Activated T-helper 1 cell treated with anti-CD3 and anti-CD28 coated beads, Interleukin-2, amount 50 U/mL, for 16 hours (primary cell): ENCODE results near the gene TCF3.

Experiments
- DNase-seq, 2 donors: peaks; one replicate each; pipeline ENCODE4 v3.0.0-alpha.2; 2020; ENCODE audit warnings: low read depth in 1 of 2, low spot score in 1 of 2

The TCF3 gene

DNA sequence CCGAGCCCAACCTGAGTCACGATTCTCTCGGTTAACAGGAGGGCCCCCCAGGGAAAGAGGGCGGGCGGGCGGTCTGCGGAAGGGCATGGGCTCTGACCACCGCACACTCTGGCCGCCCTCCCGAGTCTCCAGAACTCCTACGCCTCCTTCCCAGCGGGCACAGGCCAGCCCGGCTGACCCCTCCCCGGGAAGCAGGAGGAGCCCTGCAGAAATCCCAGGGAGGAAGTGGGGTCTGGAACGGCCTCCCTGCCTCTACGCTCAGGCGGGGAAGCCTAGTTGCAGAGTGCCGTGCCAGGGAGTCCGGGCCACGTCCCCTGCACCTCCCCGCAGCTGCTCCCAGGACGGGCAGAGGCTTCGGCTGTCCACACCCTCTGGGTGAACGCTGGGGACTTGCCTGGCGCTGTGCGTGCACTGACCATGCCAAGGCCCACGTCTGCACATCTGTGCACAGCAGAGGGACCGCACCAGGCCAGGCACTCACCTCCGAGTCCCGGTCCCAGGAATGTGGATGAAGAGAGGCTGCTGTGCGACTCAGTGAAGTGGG lies 20.8 kb downstream of the TCF3 start:
- DNase-seq, result no peak

DNA sequence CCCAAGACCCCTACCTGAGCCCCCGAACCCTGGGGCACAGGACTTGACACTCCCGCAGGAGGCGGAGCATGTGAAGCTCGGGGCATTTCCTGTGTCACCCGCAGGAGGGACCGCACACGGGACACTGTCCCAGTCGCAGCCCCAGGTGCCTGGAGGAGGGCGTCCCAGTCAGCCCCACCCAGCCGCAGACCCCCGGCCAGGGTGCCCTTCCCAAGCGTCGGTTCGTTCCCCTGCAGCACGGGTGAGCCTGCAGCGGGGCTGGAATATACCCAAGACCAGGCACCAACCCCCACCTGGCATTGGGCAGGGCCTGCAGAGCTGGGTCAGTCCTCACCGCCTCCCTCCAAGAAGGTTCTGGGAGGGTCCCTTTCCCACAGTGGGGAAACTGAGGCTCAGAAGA lies 21.6 kb downstream of the TCF3 start:
- no peak for DNase-seq

DNA sequence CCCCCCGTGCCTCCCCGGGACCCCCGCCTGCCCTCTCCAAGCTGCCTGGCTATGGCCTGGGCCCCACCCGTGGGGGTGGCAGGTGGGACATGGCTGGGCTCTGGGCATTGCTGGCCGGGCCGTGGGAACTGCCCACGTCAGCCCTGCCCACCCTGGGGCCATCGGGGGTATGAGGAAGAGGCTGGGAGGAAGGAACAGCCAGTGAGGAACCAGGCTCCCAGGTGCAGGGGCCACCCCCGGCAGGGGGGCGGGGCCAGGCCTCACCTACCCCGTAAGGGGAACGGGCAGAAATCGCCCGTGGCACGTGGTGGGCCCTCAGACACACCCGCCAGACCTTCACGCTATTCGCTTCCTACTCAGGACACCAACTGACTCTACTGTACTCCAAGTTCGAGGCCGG lies 22.4 kb downstream of the TCF3 start:
- DNase-seq, result no peak

DNA sequence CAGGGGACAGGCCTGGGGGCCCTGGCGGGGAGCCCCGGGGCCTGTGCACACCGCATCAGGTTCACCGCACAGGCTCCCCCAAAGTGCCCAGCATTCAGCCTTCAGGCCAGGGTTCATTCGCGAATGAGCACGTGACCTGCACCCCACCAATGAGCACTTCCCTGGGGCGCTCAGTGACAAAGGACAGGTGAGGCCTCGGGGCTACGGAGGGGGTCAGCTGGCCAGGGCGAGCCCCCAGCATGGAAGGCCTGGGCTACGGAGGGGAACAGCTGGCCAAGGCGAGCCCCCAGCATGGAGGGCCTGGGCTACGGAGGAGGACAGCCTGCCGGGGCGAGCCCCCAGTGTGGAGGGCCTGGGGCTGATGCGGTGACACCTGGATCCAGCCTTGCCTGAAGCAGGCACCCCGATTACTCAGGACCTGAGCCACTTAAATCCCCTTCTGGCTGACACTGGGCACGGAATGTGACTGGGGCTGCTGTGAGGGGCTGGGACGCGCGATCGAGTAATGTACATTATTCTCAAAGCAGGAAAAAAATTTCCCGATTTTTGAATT lies 23.1 kb downstream of the TCF3 start:
- DNase-seq, result no peak

DNA sequence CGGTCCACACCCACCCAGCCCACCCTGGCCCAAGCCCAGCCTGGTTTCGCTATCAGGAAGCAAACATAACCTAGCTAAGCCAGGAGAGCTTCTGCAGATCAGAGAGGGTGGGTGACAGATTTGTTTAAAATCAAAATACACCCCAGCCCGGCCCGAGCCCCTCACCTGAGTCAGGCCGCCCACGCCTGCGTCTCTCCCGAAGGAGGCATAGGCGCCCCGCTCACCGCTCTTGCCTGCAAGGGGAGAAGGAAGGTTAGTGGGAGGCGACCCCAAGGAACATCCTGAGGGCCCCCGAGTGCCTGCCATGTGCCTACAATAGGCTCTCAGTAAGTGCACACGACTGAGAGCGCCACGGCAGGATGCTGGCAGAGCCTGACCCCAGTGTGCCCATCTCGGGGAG lies 25.2 kb downstream of the TCF3 start:
- DNase-seq, result no peak

DNA sequence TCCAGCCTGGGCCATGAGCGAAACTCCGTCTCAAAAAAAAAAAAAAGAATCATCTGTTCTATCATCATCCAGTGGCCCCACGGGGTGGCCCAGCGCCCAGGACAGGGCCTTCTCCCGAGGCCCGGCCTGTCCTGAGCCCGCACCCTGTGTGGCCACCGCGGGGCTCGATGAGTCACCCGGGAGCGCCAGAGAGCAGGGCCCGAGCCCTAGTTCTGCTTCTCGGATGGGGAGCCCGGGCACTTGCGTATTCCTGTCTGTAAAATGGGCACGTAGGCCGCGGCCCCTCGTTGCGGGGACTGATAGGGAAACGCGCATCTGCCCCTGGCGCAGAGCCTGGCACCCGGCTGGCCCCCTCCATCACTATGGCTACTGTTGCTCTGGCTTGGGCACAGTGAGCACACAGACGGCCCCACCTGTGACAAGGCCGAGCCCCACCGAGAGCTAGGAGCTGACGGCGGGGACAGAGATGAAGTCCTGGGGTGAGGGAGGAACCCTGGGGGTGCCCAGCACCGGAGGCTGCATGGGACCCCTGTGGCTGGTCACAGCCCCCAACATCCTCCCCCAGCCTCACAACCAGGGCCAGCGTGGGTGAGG lies 25.9 kb downstream of the TCF3 start:
- DNase-seq, result no peak

DNA sequence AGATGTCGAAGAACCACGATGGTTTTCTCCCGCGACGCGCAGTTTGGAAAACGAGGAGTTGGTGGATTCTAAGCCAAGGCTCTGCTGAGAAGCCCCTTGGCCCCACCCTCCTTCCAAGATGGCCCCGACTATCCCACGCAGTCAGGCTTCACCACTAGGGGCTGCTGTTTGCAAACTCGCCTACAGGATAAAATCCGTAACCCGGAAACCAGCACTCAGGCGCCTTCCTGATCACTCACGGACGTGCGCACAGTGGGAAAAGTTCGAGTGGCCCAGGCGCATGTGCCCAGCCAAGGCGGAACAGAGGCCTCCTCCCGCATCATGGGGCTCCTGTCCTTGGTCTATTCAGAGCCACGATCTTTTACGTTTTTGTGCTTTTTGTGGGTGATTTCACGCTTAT lies 28.0 kb downstream of the TCF3 start:
- peak in 1 of 2 donors; percentile 20 for DNase-seq

DNA sequence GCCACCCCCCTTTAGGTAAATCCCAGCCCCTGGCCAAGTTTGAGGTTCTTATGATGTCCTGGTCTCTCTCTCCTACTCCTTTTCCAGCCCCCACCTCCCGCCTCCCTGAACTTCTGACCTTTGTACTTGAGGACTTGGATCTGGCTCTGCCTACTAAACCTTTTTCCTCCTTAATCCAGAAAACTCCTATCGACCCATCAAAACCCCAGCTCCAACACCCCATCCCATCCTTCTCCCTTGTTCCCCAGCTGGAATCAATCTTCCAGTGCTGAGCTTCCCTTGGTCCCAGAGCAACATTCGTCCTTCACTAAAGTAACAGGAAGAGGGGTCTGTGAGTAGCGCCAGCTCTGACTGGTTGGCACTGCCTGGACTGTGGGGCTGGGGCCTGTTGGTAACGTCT lies 29.9 kb downstream of the TCF3 start:
- DNase-seq, result no peak

DNA sequence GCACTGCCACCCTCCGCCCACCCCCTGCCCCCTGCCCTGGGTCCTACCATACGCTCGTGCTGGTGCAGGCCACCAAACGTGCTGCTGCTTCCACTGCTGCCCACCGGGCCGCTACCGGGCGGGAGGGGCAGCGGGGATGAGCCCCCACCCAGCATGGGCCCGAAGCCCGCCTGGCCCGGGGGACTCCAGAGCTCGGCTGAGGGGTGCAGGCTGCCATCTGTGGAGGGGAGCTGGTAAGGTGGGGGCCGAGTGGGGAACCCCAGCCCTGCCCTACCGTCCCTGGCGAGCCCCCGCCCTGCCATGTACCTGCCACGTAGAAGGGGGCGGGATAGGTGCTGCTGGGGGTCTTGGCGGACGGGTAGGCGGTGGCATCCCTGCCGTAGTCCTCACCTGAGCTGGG lies 30.4 kb downstream of the TCF3 start:
- DNase-seq, result no peak

DNA sequence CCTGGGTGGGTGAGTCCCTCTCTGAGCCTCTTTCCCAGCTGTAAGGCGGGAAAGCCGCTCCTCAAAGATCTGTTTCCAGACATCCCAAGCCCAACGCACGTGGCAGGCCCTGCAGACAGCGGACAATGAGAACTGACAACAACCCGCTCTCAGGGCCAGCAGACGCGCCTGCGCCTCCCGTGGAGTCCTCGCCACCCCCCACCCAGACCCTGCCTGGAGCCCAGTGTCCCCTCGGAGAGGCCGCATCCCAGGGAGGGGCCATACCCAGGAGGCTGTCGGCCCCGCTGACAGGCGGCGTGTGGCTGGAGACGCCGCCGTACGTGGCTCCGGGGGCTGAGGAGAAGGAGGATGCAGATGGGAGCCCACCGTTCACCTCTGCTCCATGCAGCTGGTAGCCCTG lies 30.8 kb downstream of the TCF3 start:
- DNase-seq, result no peak

DNA sequence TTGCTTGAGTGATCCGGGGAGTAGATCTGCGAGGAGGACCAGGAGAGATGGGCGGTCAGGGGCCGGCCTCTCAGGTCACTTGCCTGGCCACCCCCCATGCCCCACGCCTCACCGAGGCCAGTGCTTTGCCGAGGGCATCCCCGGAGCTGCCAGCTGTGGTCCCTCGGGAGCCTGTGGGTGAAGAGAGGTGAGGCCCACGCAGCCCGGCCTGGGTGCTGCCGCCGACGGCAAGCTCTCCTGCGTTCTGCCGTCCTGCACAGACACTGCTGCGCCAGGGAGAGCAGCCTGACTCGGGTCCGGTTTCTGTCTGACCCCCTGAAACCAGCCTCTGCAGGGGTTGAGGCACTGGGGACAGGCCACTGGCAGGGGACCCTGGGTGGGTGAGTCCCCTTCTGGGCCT lies 31.4 kb downstream of the TCF3 start:
- DNase-seq, result no peak

DNA sequence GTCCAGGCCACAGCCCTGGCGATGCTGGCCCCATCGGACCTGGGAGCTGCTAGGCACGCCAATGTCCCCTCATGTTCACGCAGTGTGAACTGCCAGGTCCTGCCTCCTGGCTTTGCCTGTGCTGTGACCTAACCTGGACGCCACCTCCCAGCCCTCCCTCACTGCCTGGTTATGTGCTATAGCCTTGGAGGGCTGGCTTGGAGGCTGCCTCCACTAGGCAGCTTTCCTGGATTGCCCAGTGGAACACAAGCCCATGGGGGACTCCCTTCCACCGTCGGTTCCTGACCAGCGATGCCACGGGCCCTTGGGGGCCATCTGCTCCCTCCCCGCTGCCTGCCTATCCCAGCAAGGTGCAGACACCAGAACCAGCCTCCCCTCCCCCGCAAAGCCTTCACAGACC lies 31.9 kb downstream of the TCF3 start:
- DNase-seq, result no peak

DNA sequence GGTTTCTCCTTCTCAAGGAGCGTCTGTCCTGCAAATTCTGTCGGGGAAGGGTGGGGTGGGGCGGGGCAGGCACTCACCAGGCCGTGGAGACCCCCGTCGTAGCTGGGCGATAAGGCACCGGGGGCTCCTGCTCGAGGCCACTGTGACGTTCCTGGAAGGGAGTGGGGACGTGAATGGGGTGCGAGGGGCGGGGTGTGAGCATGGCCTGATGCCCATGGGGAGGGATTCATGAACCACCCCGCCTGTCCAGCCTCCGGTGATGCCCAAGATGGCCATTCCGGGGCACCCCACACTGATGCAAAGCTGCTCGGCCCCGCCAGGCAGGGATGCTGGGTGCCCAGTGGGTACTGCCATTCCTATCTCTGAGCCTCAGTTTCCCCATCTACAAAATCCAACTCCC lies 32.7 kb downstream of the TCF3 start:
- DNase-seq, result no peak

DNA sequence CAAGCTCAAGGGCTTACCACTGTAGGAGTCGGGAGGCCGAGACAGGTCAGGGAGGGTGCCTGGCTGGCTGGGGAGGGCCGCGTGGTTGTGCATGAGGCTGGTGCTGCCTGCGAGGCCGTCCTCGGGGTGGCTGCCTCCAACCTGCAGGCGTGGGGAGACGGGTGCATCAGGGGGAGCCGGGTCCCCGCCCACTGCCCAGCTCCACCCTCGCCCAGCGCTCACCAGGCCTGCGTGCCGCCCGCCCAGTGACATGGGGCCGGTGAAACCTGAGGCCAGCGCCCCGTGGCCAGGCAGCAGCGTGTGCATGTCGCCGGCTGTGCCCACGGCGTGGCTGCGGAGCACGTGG lies 33.3 kb downstream of the TCF3 start:
- no peak for DNase-seq

DNA sequence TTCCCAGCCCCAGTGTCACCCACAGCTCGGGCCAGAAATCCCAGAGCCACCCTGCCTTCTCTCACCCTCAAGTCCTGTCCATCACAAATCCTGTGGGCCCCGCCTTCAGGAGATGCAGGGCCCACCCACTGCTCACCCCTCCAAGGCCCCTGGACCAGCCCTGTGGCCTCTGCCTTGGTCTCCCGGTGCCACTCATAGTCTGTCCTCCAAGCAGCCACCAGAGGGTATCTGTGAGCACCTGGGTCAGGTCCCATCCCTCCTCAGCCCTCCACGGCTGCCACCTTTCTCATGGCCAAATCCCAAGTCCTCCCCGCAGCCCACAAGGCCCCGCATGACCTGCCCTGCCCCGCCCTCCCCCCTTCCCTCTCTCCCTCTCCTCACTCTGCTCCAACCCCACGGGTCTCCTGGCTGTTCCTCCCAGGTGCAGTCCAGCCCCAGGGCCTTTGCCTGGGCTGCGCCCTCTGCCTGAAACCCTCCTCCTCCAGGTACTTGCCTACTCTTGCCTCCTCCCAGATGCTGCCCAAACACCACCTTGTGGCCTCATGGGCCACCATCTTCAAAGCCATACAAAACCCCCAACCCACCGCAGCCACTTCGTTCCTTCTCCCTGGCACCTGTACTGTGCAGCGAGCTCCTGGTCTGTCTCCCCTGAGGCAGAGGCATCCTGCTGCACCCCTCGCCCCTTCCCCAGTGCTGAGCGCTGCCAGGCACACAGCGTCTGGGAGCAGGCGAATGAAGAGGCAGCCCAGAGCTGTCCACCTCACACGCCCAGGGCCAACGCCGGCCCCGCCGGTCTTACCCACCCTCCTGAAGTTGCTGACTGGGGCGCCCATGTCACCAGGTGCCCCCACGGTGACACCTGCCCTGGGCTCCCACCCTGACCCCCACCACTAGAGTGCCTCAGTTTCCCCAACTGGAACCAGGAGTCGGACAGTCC lies 34.0 kb downstream of the TCF3 start:
- no peak for DNase-seq

DNA sequence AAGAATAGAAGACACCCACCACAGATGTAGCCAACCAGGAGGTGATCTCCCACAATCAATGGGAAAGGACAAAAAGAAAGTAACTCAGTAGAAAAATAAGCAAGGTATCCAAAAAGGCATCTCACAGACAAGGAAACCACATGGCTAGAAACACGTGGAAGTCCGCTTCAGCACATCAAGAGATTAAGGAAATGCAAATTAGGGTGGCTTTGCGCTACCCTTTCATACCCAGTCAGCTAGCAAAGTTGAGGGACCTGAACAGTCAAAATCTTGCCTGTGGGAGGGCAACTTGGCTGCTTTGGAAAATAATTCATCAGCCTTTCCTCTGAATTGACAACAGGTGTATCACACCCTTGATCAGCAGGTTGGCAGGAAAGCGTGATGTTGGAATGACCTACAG lies 35.5 kb downstream of the TCF3 start:
- no peak for DNase-seq

DNA sequence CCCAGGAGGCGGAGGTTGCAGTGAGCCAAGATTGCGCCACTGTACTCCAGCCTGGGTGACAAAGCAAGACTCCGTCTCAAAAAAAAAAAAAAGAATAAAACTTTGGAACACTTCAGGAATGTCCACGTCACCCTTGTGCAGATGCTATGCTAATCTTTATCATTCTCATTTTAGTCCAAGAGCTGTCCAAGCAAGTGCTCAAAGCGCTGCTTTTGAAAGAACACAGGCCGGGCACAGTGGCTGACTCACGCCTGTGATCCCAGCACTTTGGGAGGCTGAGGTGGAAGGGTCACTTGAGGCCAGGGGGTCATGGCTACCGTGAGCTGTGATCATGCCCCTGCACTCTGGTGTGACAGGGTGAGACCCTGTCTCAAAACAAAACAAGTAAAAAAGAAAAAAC lies 36.0 kb downstream of the TCF3 start:
- no peak for DNase-seq

DNA sequence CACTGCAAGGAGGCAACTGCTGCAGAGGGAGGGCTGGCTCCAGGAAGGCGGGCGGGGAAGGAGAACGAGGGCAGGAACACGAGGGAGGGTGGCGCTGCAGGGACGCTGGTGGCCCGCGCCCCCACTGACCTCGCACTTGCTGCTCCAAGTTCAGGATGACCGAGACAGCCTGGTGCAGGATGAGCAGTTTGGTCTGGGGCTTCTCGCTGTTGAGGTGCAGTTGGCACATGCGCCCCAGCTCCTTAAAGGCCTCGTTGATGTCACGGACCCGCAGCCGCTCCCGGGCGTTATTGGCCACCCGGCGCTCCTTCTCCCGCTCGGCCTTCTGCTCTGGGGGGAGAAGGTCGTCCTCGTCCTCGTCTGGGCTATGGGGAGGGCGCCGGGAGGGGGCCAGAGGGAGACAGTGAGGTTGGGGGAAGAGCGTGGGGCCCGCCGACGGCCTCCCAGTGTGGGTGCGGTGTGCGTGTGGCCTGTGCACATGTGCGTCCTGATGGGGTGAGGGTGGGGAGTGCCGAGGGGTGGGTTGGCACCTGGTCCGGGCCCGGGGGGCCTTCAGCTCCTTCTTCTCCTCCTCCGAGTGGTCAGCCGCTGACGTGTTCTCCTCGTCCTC lies 37.2 kb downstream of the TCF3 start:
- DNase-seq, result no peak

DNA sequence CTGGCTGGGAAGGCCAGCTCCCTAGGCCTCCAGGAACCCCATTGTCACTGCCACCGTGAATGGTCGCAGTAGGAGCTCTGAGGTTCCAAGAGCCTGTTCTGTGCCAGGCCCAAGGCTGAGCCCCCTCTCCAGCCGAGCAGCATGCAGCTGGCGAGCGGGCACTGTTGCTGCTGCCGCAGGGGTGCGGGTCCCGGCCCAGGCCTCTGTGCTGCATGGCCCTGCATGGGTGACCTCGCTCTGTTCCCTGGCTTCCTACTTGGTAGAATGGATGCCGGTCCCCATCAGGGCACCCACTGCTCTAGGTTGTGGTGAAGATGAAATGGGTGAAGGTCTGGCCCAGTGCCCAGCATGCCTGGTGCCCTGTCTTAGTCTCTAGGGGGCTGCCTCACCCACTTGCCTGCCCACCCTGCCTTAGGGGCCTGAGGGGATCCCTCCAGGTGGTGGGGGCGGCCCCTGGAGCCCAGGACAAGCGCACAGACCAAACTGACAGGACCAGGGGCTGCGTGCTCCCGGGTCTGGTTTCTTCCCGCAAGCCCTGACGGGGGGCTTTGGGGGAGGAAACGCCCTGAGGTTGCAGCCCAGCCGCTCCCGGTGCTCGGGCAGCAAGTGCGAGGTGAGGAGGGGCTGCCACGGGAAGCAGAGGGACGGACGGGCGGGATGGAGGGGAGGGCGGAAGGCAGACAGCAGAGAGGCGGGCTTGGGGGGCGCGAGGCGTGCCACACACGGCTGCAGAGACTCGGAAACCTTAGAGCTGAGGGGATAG lies 38.4 kb downstream of the TCF3 start:
- DNase-seq, result no peak

DNA sequence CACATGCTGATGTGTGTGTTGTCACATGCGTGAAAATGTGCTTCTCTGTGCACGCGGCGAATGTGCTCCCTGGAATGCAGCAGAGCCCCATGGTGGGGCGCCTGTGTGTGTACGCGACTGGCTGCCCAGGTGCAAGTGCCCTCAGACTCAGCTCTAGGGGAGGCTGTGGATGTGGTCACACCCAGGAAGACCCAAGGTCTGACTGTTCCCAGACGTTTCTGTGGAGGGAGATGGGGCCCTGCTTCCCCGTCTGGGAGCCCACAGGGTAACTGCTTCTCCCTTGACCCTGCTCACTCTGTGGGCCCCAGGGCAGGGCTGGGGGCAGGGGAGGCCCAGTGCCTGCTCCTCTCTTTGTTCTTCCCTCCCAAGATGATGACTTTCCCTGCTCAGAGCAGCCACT lies 39.3 kb downstream of the TCF3 start:
- DNase-seq, result no peak
